ENCODE measurements around the gene PLEKHF1.

DNA sequence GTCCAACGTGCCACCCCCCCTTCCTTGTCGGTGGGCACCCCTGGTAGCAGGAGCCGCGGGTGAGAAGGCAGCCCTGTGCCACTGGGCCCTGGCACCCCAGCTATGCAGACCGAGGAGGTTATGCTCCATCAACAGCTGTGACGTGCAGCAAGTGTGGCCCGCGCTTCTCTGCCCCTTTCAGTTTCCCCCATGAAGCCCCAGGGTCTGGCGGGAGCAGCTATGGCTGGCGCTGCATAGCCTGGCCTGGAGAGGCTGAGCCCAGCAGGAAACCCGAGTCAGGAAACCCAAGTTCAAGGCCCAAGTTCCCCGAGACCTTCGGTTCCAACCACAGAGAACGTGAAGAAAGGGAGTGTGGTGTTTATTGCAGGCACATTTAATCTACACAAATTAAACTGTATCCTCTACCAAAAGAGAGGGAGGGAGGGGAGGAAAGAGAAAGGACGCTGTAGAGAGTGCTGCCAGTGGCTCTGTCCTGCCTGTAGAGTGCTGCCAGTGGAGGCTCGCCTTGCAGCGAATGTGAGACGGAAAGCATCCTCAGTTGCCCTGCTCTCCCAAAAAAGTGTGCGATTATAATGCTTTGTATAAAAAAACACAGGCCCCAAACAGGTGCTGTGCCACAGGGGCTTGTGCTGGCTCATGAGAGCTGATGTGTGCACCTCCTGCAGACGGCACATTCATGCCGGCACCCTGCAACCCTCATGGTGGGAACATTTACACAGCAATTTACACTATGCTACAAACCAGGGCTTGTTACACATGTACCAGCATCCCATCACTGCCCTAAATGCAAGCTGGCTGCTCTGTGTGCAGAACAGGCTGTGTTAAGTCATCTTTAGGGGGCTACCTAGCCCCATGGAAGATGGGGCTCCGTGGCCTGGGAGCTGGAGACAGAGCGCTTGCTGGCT lies 42.8 kb upstream of the PLEKHF1 start:
- TF ChIP-seq POLR2A (IDR thresholded peaks at IDR 0.05; ENCODE audit: low read depth, low read length): no peak
- TF ChIP-seq TAF1 (IDR thresholded peaks at IDR 0.05; ENCODE audit: borderline replicate concordance, low read depth, low read length): no peak
- TF ChIP-seq POLR2AphosphoS5 (IDR thresholded peaks at IDR 0.05; ENCODE audit: low read depth, low read length): no peak

Measured in GM12892 (cell line).